ENCODE results near the gene BOD1L2. TPM values are rescaled to one million over a fixed set of nuclear protein-coding genes. Genes with fewer than 3 reads are reported as not detected.
A peak's percentile ranks its signal among the peaks of the same experiment; 100 is the strongest.

Gene BOD1L2
- total RNA-seq, 2 donors from 2014 or later, result 24.1 TPM; not detected in 1

GRCh38 chr18:57131101-57131500 is 15.8 kb upstream of the BOD1L2 start:
- 79% methylated on average over 5 of the region's 5 CpGs for WGBS

GRCh38 chr18:57131782-57132181 is 15.1 kb upstream of the BOD1L2 start:
- Histone ChIP-seq H3K4me3 (no peak overlapping the region), H3K36me3 (no peaks in the 10 kb centered on the region), H3K27me3 (replicated peaks; ENCODE audit: insufficient read depth) (peaks cover 4% of the 10 kb centered on the region), H3K27ac (no peak overlapping the region), H3K4me1 (replicated peaks) (no peaks in the 10 kb centered on the region), H3K9me3 (no peaks in the 10 kb centered on the region)
- intact Hi-C loops (cut with DNase I), result no loop called here
- TF ChIP-seq POLR2AphosphoS5 (IDR thresholded peaks at IDR 0.05), result peak; percentile 75
- TF ChIP-seq CTCF (IDR thresholded peaks at IDR 0.05), result no peak
- TF ChIP-seq POLR2A (IDR thresholded peaks at IDR 0.05), result no peak
- peak; percentile 24 for DNase-seq (ENCODE audit: low spot score)

More at GRCh38 chr18:57131101-57131500, 15.8 kb upstream of the BOD1L2 start:
- no peak overlapping the region for H3K4me3 ChIP-seq
- H3K27me3 ChIP-seq (replicated peaks; ENCODE audit: insufficient read depth), result peaks cover 4% of the 10 kb centered on the region
- TF ChIP-seq CTCF (IDR thresholded peaks at IDR 0.05), result no peak
- TF ChIP-seq POLR2AphosphoS5 (IDR thresholded peaks at IDR 0.05), result no peak
- TF ChIP-seq POLR2A (IDR thresholded peaks at IDR 0.05), result no peak
- DNase-seq (ENCODE audit: low spot score), result no peak
- H3K36me3 ChIP-seq, result no peaks in the 10 kb centered on the region
- no peaks in the 10 kb centered on the region for H3K4me1 ChIP-seq (replicated peaks)
- intact Hi-C loops (cut with DNase I), result no loop called here
- H3K27ac ChIP-seq, result no peak overlapping the region
- H3K9me3 ChIP-seq, result no peaks in the 10 kb centered on the region

GRCh38 chr18:57134618-57135135 is 12.2 kb upstream of the BOD1L2 start:
- no peak for DNase-seq (ENCODE audit: low spot score)
- Histone ChIP-seq H3K27me3 (replicated peaks; ENCODE audit: insufficient read depth) (peaks cover 2% of the 10 kb centered on the region), H3K27ac (no peak overlapping the region), H3K4me3 (no peak overlapping the region), H3K9me3 (no peaks in the 10 kb centered on the region), H3K4me1 (replicated peaks) (no peaks in the 10 kb centered on the region), H3K36me3 (no peaks in the 10 kb centered on the region)
- TF ChIP-seq CTCF (IDR thresholded peaks at IDR 0.05), result no peak
- TF ChIP-seq POLR2AphosphoS5 (IDR thresholded peaks at IDR 0.05), result no peak
- intact Hi-C loops (cut with DNase I), result no loop called here
- WGBS, result 34% methylated on average over 4 of the region's 4 CpGs

GRCh38 chr18:57135699-57136098 is 11.2 kb upstream of the BOD1L2 start:
- Histone ChIP-seq H3K9me3 (no peaks in the 10 kb centered on the region), H3K36me3 (no peaks in the 10 kb centered on the region), H3K27me3 (replicated peaks; ENCODE audit: insufficient read depth) (peaks cover 2% of the 10 kb centered on the region), H3K4me3 (no peak overlapping the region), H3K4me1 (replicated peaks) (no peaks in the 10 kb centered on the region), H3K27ac (no peak overlapping the region)
- DNase-seq (ENCODE audit: low spot score), result no peak
- WGBS, result 19% methylated on average over 4 of the region's 4 CpGs
- intact Hi-C loops (cut with DNase I), result no loop called here
- no peak for TF ChIP-seq POLR2A (IDR thresholded peaks at IDR 0.05)
- no peak for TF ChIP-seq CTCF (IDR thresholded peaks at IDR 0.05)
- TF ChIP-seq POLR2AphosphoS5 (IDR thresholded peaks at IDR 0.05), result no peak

GRCh38 chr18:57137847-57138246 is 9.0 kb upstream of the BOD1L2 start:
- Histone ChIP-seq H3K4me1 (replicated peaks) (no peaks in the 10 kb centered on the region), H3K27ac (no peak overlapping the region), H3K9me3 (no peaks in the 10 kb centered on the region), H3K27me3 (replicated peaks; ENCODE audit: insufficient read depth) (peaks cover 2% of the 10 kb centered on the region), H3K36me3 (no peaks in the 10 kb centered on the region), H3K4me3 (no peak overlapping the region)
- intact Hi-C loops (cut with DNase I), result no loop called here
- 94% methylated on average over 3 of the region's 3 CpGs for WGBS
- TF ChIP-seq POLR2A (IDR thresholded peaks at IDR 0.05) (no peak), POLR2AphosphoS5 (IDR thresholded peaks at IDR 0.05) (no peak), CTCF (IDR thresholded peaks at IDR 0.05) (no peak)
- no peak for DNase-seq (ENCODE audit: low spot score)
